HEK293 (cell line): ENCODE results near the gene HLA-E.

Experiments
- BCL11B ChIP-seq: fragments of 450-650 bp; formaldehyde crosslinking; IDR thresholded peaks from 2 replicates; pipeline ENCODE4 v1.5.1; 2016; ENCODE audit warnings: low read depth, missing biosample characterization, missing genetic modification characterization
- CTCF ChIP-seq: fragments of 450-650 bp; formaldehyde crosslinking; IDR thresholded peaks from 2 replicates; pipeline ENCODE4 v1.5.1; 2016; ENCODE audit warnings: missing biosample characterization, missing genetic modification characterization
- EGR2 ChIP-seq: fragments of 450-650 bp; formaldehyde crosslinking; IDR thresholded peaks from 2 replicates; pipeline ENCODE4 v1.5.1; 2016; ENCODE audit warnings: low read depth, missing biosample characterization, missing genetic modification characterization
- GLIS2 ChIP-seq: fragments of 450-650 bp; formaldehyde crosslinking; IDR thresholded peaks from 2 replicates; pipeline ENCODE4 v1.5.1; 2016; ENCODE audit warnings: missing biosample characterization, missing genetic modification characterization
- KLF7 ChIP-seq: fragments of 450-650 bp; formaldehyde crosslinking; IDR thresholded peaks from 2 replicates; pipeline ENCODE4 v1.5.1; 2016; ENCODE audit warnings: missing biosample characterization, missing genetic modification characterization, borderline replicate concordance
- KLF9 ChIP-seq: fragments of 450-650 bp; formaldehyde crosslinking; IDR thresholded peaks from 2 replicates; pipeline ENCODE4 v1.5.1; 2016; ENCODE audit warnings: missing biosample characterization, missing genetic modification characterization, low read depth
- OSR2 ChIP-seq: fragments of 450-650 bp; formaldehyde crosslinking; IDR thresholded peaks from 2 replicates; pipeline ENCODE4 v1.5.1; 2016; ENCODE audit warnings: missing biosample characterization, missing genetic modification characterization
- PATZ1 ChIP-seq: fragments of 450-650 bp; formaldehyde crosslinking; IDR thresholded peaks from 2 replicates; pipeline ENCODE4 v1.5.1; 2016; ENCODE audit warnings: missing biosample characterization, missing genetic modification characterization
- REPIN1 ChIP-seq: fragments of 450-650 bp; formaldehyde crosslinking; IDR thresholded peaks from 2 replicates; pipeline ENCODE4 v1.5.1; 2017; ENCODE audit warnings: missing biosample characterization, missing genetic modification characterization, low read depth
- SCRT2 ChIP-seq: fragments of 450-650 bp; formaldehyde crosslinking; IDR thresholded peaks from 2 replicates; pipeline ENCODE4 v1.5.1; 2016; ENCODE audit warnings: missing biosample characterization, missing genetic modification characterization
- SP2 ChIP-seq: fragments of 450-650 bp; formaldehyde crosslinking; IDR thresholded peaks from 2 replicates; pipeline ENCODE4 v1.5.1; 2016; ENCODE audit warnings: missing biosample characterization, missing genetic modification characterization
- SP3 ChIP-seq: fragments of 450-650 bp; formaldehyde crosslinking; IDR thresholded peaks from 2 replicates; pipeline ENCODE4 v1.5.1; 2016; ENCODE audit warnings: missing biosample characterization, missing genetic modification characterization
- SP7 ChIP-seq: fragments of 450-650 bp; formaldehyde crosslinking; IDR thresholded peaks from 2 replicates; pipeline ENCODE4 v1.5.1; 2016; ENCODE audit warnings: missing biosample characterization, missing genetic modification characterization
- ZBTB20 ChIP-seq: fragments of 450-650 bp; formaldehyde crosslinking; IDR thresholded peaks from 2 replicates; pipeline ENCODE4 v1.5.1; 2016; ENCODE audit warnings: missing biosample characterization, missing genetic modification characterization
- ZBTB8A ChIP-seq: fragments of 450-650 bp; formaldehyde crosslinking; IDR thresholded peaks from 2 replicates; pipeline ENCODE4 v1.5.1; 2016; ENCODE audit warnings: missing biosample characterization, missing genetic modification characterization
- ZFHX2 ChIP-seq: fragments of 450-650 bp; formaldehyde crosslinking; conservative IDR thresholded peaks from 2 replicates; pipeline ENCODE4 v1.5.1; 2016; ENCODE audit warnings: missing biosample characterization, missing genetic modification characterization
- ZNF121 ChIP-seq: fragments of 450-650 bp; formaldehyde crosslinking; IDR thresholded peaks from 2 replicates; pipeline ENCODE4 v1.5.1; 2016; ENCODE audit warnings: missing biosample characterization, missing genetic modification characterization
- ZNF146 ChIP-seq: fragments of 450-650 bp; formaldehyde crosslinking; IDR thresholded peaks from 2 replicates; pipeline ENCODE4 v1.5.1; 2016; ENCODE audit warnings: missing biosample characterization, missing genetic modification characterization
- ZNF157 ChIP-seq: fragments of 450-650 bp; formaldehyde crosslinking; IDR thresholded peaks from 2 replicates; pipeline ENCODE4 v1.5.1; 2016; ENCODE audit warnings: missing biosample characterization, missing genetic modification characterization
- ZNF174 ChIP-seq: fragments of 450-650 bp; formaldehyde crosslinking; IDR thresholded peaks from 2 replicates; pipeline ENCODE4 v1.5.0; 2017; ENCODE audit warnings: missing biosample characterization, mild to moderate bottlenecking, missing genetic modification characterization
- ZNF19 ChIP-seq: fragments of 450-650 bp; formaldehyde crosslinking; IDR thresholded peaks from 2 replicates; pipeline ENCODE4; 2016; ENCODE audit warnings: missing biosample characterization, missing genetic modification characterization, low read depth
- ZNF2 ChIP-seq: fragments of 450-650 bp; formaldehyde crosslinking; IDR thresholded peaks from 2 replicates; pipeline ENCODE4 v1.5.1; 2016; ENCODE audit warnings: missing biosample characterization, missing genetic modification characterization
- ZNF202 ChIP-seq: fragments of 450-650 bp; formaldehyde crosslinking; IDR thresholded peaks from 2 replicates; pipeline ENCODE4 v1.5.1; 2016; ENCODE audit warnings: missing biosample characterization, missing genetic modification characterization, borderline replicate concordance
- ZNF23 ChIP-seq: fragments of 450-650 bp; formaldehyde crosslinking; IDR thresholded peaks from 2 replicates; pipeline ENCODE4 v1.5.1; 2016; ENCODE audit warnings: missing biosample characterization, missing genetic modification characterization, borderline replicate concordance
- ZNF239 ChIP-seq: fragments of 450-650 bp; formaldehyde crosslinking; IDR thresholded peaks from 2 replicates; pipeline ENCODE4 v1.5.1; 2016; ENCODE audit warnings: missing biosample characterization, missing genetic modification characterization
- ZNF324 ChIP-seq: fragments of 450-650 bp; formaldehyde crosslinking; IDR thresholded peaks from 2 replicates; pipeline ENCODE4 v1.5.1; 2016; ENCODE audit warnings: missing biosample characterization, missing genetic modification characterization
- ZNF354C ChIP-seq: fragments of 450-650 bp; formaldehyde crosslinking; IDR thresholded peaks from 2 replicates; pipeline ENCODE4 v1.5.1; 2016; ENCODE audit warnings: missing biosample characterization, missing genetic modification characterization, low read depth, borderline replicate concordance
- ZNF473 ChIP-seq: fragments of 450-650 bp; formaldehyde crosslinking; IDR thresholded peaks from 2 replicates; pipeline ENCODE4 v1.5.1; 2017; ENCODE audit warnings: missing biosample characterization, missing genetic modification characterization
- ZNF514 ChIP-seq: fragments of 450-650 bp; formaldehyde crosslinking; IDR thresholded peaks from 2 replicates; pipeline ENCODE4 v1.5.1; 2016; ENCODE audit warnings: missing biosample characterization, missing genetic modification characterization
- ZNF692 ChIP-seq: fragments of 450-650 bp; formaldehyde crosslinking; IDR thresholded peaks from 2 replicates; pipeline ENCODE4 v1.5.1; 2016; ENCODE audit warnings: missing biosample characterization, missing genetic modification characterization
- ZNF707 ChIP-seq: fragments of 450-650 bp; formaldehyde crosslinking; IDR thresholded peaks from 2 replicates; pipeline ENCODE4 v1.5.1; 2016; ENCODE audit warnings: missing biosample characterization, missing genetic modification characterization
- ZSCAN18 ChIP-seq: fragments of 450-650 bp; formaldehyde crosslinking; IDR thresholded peaks from 2 replicates; pipeline ENCODE4 v1.5.1; 2016; ENCODE audit warnings: missing biosample characterization, missing genetic modification characterization
- ZSCAN30 ChIP-seq: fragments of 450-650 bp; IDR thresholded peaks from 2 replicates; pipeline ENCODE4 v1.5.1; 2018; ENCODE audit warnings: missing biosample characterization, mild to moderate bottlenecking, missing genetic modification characterization, moderate library complexity

Gene HLA-E

GRCh38 chr6:30541515-30542403, 52.5 kb downstream of the HLA-E start (continued):
- TF ChIP-seq ZNF692 (tag by site-specific recombination) (peak; percentile 46; the same call in 1 of the 2 replicates), ZNF514 (no peak), SP2 (tag by site-specific recombination) (peak; percentile 23), KLF9 (peak; percentile 97), PATZ1 (tag by site-specific recombination) (peak; percentile 31), EGR2 (tag by site-specific recombination) (peak; percentile 24; the same call in 1 of the 2 replicates), ZSCAN18 (no peak), ZNF354C (tag by site-specific recombination) (no peak), ZNF146 (no peak), ZFHX2 (peak; percentile 46), ZBTB20 (tag by site-specific recombination) (no peak), ZNF324 (tag by site-specific recombination) (0 out of 2 replicates have a peak, but pooled peaks have one; percentile 17), REPIN1 (tag by site-specific recombination) (0 out of 2 replicates have a peak, but pooled peaks have one; percentile 22), ZSCAN30 (tag by site-specific recombination) (no peak), ZNF473 (tag by site-specific recombination) (no peak), KLF7 (tag by site-specific recombination) (0 out of 2 replicates have a peak, but pooled peaks have one; percentile 40), ZNF239 (no peak), ZNF121 (no peak), SCRT2 (peak; percentile 39; the same call in 1 of the 2 replicates), ZNF19 (no peak), ZNF2 (tag by site-specific recombination) (peak; percentile 95), OSR2 (no peak), SP7 (tag by site-specific recombination) (0 out of 2 replicates have a peak, but pooled peaks have one; percentile 54), ZNF174 (tag by site-specific recombination) (no peak), ZNF202 (tag by site-specific recombination) (no peak), ZNF23 (tag by site-specific recombination) (no peak), ZBTB8A (tag by site-specific recombination) (peak; percentile 37; the same call in 1 of the 2 replicates), ZNF707 (tag by site-specific recombination) (no peak), GLIS2 (tag by site-specific recombination) (no peak), CTCF (tag by site-specific recombination) (peak; percentile 79), BCL11B (tag by site-specific recombination) (no peak), ZNF157 (tag by site-specific recombination) (peak; percentile 13; the same call in 1 of the 2 replicates), SP3 (tag by site-specific recombination) (peak; percentile 53)
